ENCODE measurements around the gene SCGB1D2. TPM values are rescaled to one million over a fixed set of nuclear protein-coding genes. Genes with fewer than 3 reads are reported as not detected.

Gene SCGB1D2
- total and polyA plus RNA-seq, 9 of the 15 experiments (the other 6 are each of a cell fraction or from before 2014, with no cell fraction given), result not detected

GRCh38 chr11:62217191-62217748, 24.8 kb upstream of the SCGB1D2 start (continued):
- peak; percentile 49; the same call in 1 of the 2 replicates for TF ChIP-seq REST (IDR thresholded peaks at IDR 0.05; ENCODE audit: borderline replicate concordance)
- TF ChIP-seq REST (CRISPR knock-in tag; IDR thresholded peaks at IDR 0.05; ENCODE audit: low read depth), result no peak
- TF ChIP-seq MXD1 (CRISPR knock-in tag; IDR thresholded peaks at IDR 0.05; ENCODE audit: borderline replicate concordance, poor library complexity, severe bottlenecking), result no peak
- no peak for TF ChIP-seq BCLAF1 (IDR thresholded peaks at IDR 0.05; ENCODE audit: borderline replicate concordance in 1 of 2, control insufficient read depth in 1 of 2, low read depth in 2 of 2, low read length in 1 of 2)
- no peak for TF ChIP-seq NFIX (CRISPR knock-in tag; IDR thresholded peaks at IDR 0.05; ENCODE audit: low read depth)

Measured in K562 (cell line).